Duodenal mucosa (tissue), 2 donors: ENCODE data around the gene MAGEA4.

Experiments
- H3K27ac ChIP-seq: one replicate; pipeline ENCODE4 v1.7.0; 2013; ENCODE audit warnings: low read depth, low read length
- H3K27me3 ChIP-seq, 2 donors: one replicate each; pipeline ENCODE4 v1.7.0; 2013; ENCODE audit warnings: low read length in 2 of 2, control low read depth in 1 of 2; ENCODE audit not compliant: insufficient read depth in 2 of 2, control insufficient read depth in 1 of 2
- H3K36me3 ChIP-seq, 2 donors: one replicate each; pipeline ENCODE4 v1.7.0; 2013; ENCODE audit warnings: low read length in 2 of 2, control low read depth in 1 of 2; ENCODE audit not compliant: insufficient read depth in 2 of 2, control insufficient read depth in 1 of 2
- H3K4me1 ChIP-seq, 2 donors: one replicate each; pipeline ENCODE4 v1.7.0; 2013; ENCODE audit warnings: low read length in 2 of 2, control low read depth in 1 of 2; ENCODE audit not compliant: insufficient read depth in 2 of 2, control insufficient read depth in 1 of 2
- H3K4me3 ChIP-seq, 2 donors: one replicate each; pipeline ENCODE4 v1.7.0; 2013; ENCODE audit warnings: low read length in 2 of 2, low read depth in 1 of 2
- H3K9ac ChIP-seq, 2 donors: one replicate each; pipeline ENCODE4 v1.7.0; 2013; ENCODE audit warnings: low read length in 2 of 2, low read depth in 1 of 2
- H3K9me3 ChIP-seq, 2 donors: one replicate each; pipeline ENCODE4 v1.7.0; 2013; ENCODE audit warnings: low read length in 2 of 2, control low read depth in 1 of 2; ENCODE audit not compliant: control insufficient read depth in 1 of 2

The MAGEA4 gene

GRCh38 chrX:151921866-151922265, 9.2 kb downstream of the MAGEA4 start:
- Histone ChIP-seq H3K9me3 (no peaks in the 10 kb centered on the region), H3K9ac (no peak overlapping the region), H3K4me1 (no peaks in the 10 kb centered on the region), H3K27ac (no peak overlapping the region), H3K36me3 (no peaks in the 10 kb centered on the region), H3K27me3 (no peaks in the 10 kb centered on the region), H3K4me3 (no peak overlapping the region)

GRCh38 chrX:151922692-151923091, 10.0 kb downstream of the MAGEA4 start:
- Histone ChIP-seq H3K9ac (no peak overlapping the region), H3K9me3 (no peaks in the 10 kb centered on the region), H3K4me3 (no peak overlapping the region), H3K36me3 (no peaks in the 10 kb centered on the region), H3K27me3 (no peaks in the 10 kb centered on the region), H3K4me1 (no peaks in the 10 kb centered on the region), H3K27ac (no peak overlapping the region)

GRCh38 chrX:151923648-151924047, 11.0 kb downstream of the MAGEA4 start:
- Histone ChIP-seq H3K9ac (no peak overlapping the region), H3K4me1 (no peaks in the 10 kb centered on the region), H3K27ac (no peak overlapping the region), H3K27me3 (no peaks in the 10 kb centered on the region), H3K36me3 (no peaks in the 10 kb centered on the region), H3K9me3 (no peaks in the 10 kb centered on the region), H3K4me3 (no peak overlapping the region)

GRCh38 chrX:151929126-151929525, 16.4 kb downstream of the MAGEA4 start:
- H3K27ac ChIP-seq = no peak overlapping the region
- H3K27me3 ChIP-seq = no peaks in the 10 kb centered on the region
- no peaks in the 10 kb centered on the region for H3K9me3 ChIP-seq
- no peaks in the 10 kb centered on the region for H3K4me1 ChIP-seq
- H3K36me3 ChIP-seq = no peaks in the 10 kb centered on the region
- H3K9ac ChIP-seq = no peak overlapping the region
- no peak overlapping the region for H3K4me3 ChIP-seq

GRCh38 chrX:151935358-151935757, 22.7 kb downstream of the MAGEA4 start:
- Histone ChIP-seq H3K27me3 (no peaks in the 10 kb centered on the region), H3K4me3 (no peak overlapping the region), H3K36me3 (no peaks in the 10 kb centered on the region), H3K9me3 (no peaks in the 10 kb centered on the region), H3K9ac (no peak overlapping the region), H3K27ac (no peak overlapping the region), H3K4me1 (no peaks in the 10 kb centered on the region)

- Histone ChIP-seq H3K27ac (no peak overlapping the region), H3K4me3 (no peak overlapping the region), H3K36me3 (no peaks in the 10 kb centered on the region), H3K9me3 (no peaks in the 10 kb centered on the region), H3K4me1 (no peaks in the 10 kb centered on the region), H3K9ac (no peak overlapping the region), H3K27me3 (no peaks in the 10 kb centered on the region)
Observed at GRCh38 chrX:151938172-151938571, 25.5 kb downstream of the MAGEA4 start.

- H3K27me3 ChIP-seq = no peaks in the 10 kb centered on the region
- no peak overlapping the region for H3K27ac ChIP-seq
- no peaks in the 10 kb centered on the region for H3K9me3 ChIP-seq
- H3K9ac ChIP-seq = no peak overlapping the region
- no peaks in the 10 kb centered on the region for H3K4me1 ChIP-seq
- no peak overlapping the region for H3K4me3 ChIP-seq
- peaks cover 4 to 21% of the 10 kb centered on the region in 2 donors for H3K36me3 ChIP-seq
Observed at GRCh38 chrX:151954730-151955129, 42.0 kb downstream of the MAGEA4 start.

GRCh38 chrX:151958101-151958500, 45.4 kb downstream of the MAGEA4 start:
- Histone ChIP-seq H3K27me3 (no peaks in the 10 kb centered on the region), H3K36me3 (peaks cover 4 to 26% of the 10 kb centered on the region in 2 donors)

GRCh38 chrX:151962034-151962433, 49.3 kb downstream of the MAGEA4 start:
- H3K27me3 ChIP-seq = no peaks in the 10 kb centered on the region
- no peak overlapping the region for H3K27ac ChIP-seq
- no peaks in the 10 kb centered on the region for H3K4me1 ChIP-seq
- H3K36me3 ChIP-seq = peaks cover 4 to 13% of the 10 kb centered on the region in 2 donors
- no peak overlapping the region for H3K9ac ChIP-seq
- no peak overlapping the region for H3K4me3 ChIP-seq
- H3K9me3 ChIP-seq = no peaks in the 10 kb centered on the region

More at GRCh38 chrX:151958101-151958500, 45.4 kb downstream of the MAGEA4 start:
- H3K4me1 ChIP-seq = no peaks in the 10 kb centered on the region
- no peak overlapping the region for H3K9ac ChIP-seq
- no peak overlapping the region for H3K4me3 ChIP-seq
- no peaks in the 10 kb centered on the region for H3K9me3 ChIP-seq
- H3K27ac ChIP-seq = no peak overlapping the region

GRCh38 chrX:151966236-151966635, 53.5 kb downstream of the MAGEA4 start:
- no peak overlapping the region for H3K27ac ChIP-seq
- H3K4me1 ChIP-seq = no peaks in the 10 kb centered on the region
- no peak overlapping the region for H3K9ac ChIP-seq
- H3K27me3 ChIP-seq = no peaks in the 10 kb centered on the region
- H3K4me3 ChIP-seq = no peak overlapping the region
- no peaks in the 10 kb centered on the region for H3K9me3 ChIP-seq
- H3K36me3 ChIP-seq = peaks cover 0 to 14% of the 10 kb centered on the region in 2 donors

- H3K4me3 ChIP-seq = no peak overlapping the region
- H3K27me3 ChIP-seq = no peaks in the 10 kb centered on the region
- H3K9me3 ChIP-seq = no peaks in the 10 kb centered on the region
- H3K4me1 ChIP-seq = no peaks in the 10 kb centered on the region
- H3K27ac ChIP-seq = no peak overlapping the region
- H3K36me3 ChIP-seq = peaks cover 0 to 14% of the 10 kb centered on the region in 2 donors
- H3K9ac ChIP-seq = no peak overlapping the region
Observed at GRCh38 chrX:151970027-151970426, 57.3 kb downstream of the MAGEA4 start.
